NCI-H82 (cell line): ENCODE data around the gene DOC2A.

ENCODE experiments used
- DNase-seq: peaks from one replicate; lab custom pipeline; 2025; lab: John Stamatoyannopoulos, UW

The DOC2A gene

GRCh38 chr16:29989111-29989858 is 21.5 kb downstream of the DOC2A start:
- DNase-seq, result peak; percentile 47

- DNase-seq, result no peak
Measured at GRCh38 chr16:29988346-29989075, 22.3 kb downstream of the DOC2A start.

- no peak for DNase-seq
Measured at GRCh38 chr16:29987371-29988085, 23.3 kb downstream of the DOC2A start.

DNA sequence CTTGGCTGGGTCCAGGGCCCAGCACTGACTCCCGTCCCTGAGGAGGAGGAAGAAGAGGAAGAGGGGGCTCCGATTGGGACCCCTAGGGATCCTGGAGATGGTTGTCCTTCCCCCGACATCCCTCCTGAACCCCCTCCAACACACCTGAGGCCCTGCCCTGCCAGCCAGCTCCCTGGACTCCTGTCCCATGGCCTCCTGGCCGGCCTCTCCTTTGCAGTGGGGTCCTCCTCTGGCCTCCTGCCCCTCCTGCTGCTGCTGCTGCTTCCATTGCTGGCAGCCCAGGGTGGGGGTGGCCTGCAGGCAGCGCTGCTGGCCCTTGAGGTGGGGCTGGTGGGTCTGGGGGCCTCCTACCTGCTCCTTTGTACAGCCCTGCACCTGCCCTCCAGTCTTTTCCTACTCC is 23.9 kb downstream of the DOC2A start:
- DNase-seq, result no peak

DNA sequence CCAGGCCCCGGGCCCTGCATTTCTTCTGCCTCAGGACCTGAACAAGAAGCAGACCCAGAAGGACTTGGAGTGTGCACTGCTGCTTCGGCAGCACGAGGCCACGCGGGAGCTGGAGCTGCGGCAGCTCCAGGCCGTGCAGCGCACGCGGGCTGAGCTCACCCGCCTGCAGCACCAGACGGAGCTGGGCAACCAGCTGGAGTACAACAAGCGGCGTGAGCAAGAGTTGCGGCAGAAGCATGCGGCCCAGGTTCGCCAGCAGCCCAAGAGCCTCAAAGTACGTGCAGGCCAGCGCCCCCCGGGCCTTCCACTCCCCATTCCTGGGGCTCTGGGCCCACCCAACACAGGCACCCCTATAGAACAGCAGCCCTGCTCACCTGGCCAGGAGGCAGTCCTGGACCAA is 24.6 kb downstream of the DOC2A start:
- DNase-seq, result no peak

DNA sequence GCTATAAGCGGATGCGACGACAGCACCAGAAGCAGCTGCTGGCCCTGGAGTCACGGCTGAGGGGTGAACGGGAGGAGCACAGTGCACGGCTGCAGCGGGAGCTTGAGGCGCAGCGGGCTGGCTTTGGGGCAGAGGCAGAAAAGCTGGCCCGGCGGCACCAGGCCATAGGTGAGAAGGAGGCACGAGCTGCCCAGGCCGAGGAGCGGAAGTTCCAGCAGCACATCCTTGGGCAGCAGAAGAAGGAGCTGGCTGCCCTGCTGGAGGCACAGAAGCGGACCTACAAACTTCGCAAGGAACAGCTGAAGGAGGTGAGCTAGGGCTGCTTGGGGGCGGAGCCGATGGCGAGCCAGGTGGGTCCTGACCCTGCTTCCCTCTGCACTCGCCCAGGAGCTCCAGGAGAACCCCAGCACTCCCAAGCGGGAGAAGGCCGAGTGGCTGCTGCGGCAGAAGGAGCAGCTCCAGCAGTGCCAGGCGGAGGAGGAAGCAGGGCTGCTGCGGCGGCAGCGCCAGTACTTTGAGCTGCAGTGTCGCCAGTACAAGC is 25.5 kb downstream of the DOC2A start:
- DNase-seq, result no peak

DNA sequence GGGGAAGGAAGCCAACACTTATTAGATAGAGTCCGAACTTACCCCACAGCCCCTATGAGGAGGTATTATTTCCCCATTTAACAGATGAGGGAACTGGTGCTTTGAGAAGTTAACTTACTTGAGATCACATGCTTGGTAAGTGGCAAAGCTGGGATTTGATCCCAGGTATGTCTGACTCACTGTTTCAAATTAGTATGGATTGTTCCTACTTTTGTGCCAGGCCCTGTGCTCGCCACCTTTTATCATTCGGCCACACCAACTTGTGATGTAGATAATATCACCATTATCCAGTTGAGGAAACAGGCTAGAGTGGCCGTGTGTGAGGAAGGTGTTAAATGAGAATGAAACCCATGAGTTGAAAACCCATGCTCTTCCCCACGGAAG is 26.1 kb downstream of the DOC2A start:
- DNase-seq, result no peak

GRCh38 chr16:29984137-29984763 is 26.6 kb downstream of the DOC2A start:
- DNase-seq, result no peak

DNA sequence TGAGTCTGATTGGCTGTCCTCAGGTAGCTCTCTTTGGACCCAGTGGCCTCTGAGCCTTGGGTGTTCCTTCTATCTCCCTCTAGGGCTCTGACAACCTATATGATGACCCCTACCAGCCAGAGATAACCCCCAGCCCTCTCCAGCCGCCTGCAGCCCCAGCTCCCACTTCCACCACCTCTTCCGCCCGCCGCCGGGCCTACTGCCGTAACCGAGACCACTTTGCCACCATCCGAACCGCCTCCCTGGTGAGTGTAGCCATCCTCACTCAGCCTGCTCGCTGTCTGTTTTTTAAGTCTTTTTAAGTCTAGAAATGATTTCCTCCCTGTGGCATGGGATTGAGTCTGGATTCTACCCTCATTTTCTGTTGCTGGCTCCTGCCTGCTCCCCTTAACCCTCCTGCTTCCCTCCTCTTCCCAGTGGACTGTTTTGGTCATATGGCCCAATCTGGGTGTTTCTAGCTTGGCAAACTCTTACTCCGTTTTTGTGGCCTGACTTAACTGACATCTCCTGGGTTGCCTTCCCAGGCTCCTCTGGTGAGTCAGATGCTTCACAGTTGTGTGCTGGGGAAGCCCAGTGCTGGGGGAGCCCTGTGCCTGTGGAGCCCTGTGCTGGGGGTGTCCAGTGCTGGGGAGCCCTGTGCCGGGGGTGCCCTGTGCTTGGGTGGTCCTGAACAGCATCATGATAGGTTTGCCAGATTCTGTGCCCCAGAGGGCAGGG is 27.2 kb downstream of the DOC2A start:
- DNase-seq, result no peak

DNA sequence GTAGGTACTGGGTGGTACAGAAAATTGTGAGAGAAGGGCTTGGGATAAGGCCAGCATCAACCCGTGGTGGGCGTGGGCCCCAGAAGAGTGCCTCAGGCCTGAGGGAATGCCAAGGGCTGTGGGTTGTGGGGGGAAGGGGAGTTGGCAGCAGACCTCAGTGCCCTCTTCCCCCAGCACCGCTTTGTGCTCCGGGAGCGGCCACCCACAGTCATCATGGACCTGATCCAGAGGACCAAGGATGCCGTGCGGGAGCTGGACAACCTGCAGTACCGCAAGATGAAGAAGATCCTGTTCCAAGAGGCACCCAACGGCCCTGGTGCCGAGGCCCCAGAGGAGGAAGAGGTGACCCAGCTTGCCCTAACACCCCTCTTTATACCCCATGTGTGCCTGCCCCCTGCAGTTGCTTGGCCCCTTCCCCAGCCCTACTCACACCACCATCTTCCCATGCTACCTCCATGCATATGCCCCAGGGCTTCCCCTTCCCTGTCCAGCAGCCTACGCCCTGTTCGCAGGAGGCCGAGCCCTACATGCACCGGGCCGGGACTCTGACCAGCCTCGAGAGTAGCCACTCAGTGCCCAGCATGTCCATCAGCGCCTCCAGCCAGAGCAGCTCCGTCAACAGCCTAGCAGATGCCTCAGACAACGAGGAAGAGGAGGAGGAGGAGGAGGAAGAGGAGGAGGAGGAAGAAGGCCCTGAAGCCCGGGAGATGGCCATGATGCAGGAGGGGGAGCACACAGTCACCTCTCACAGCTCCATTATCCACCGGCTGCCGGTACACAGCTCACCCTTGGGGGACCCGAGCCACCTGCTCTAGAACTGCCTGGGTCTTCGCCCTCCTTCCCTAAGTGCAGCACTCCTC is 28.0 kb downstream of the DOC2A start:
- DNase-seq, result no peak

GRCh38 chr16:29978564-29979270 is 32.1 kb downstream of the DOC2A start:
- no peak for DNase-seq

DNA sequence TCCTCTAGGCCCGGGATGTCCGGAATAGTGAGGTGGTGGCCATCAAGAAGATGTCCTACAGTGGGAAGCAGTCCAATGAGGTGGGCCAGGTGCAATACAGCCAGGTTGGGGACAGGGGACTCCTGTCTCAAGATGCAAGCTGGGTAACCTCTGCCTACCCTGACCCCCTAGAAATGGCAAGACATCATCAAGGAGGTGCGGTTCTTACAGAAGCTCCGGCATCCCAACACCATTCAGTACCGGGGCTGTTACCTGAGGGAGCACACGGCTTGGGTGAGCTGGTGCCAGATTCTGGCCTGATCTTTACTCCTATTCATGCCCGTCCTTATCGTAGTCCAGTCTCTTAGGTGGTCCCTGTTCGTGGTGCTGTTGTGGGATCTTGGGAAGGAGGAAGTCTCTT is 32.7 kb downstream of the DOC2A start:
- no peak for DNase-seq

DNA sequence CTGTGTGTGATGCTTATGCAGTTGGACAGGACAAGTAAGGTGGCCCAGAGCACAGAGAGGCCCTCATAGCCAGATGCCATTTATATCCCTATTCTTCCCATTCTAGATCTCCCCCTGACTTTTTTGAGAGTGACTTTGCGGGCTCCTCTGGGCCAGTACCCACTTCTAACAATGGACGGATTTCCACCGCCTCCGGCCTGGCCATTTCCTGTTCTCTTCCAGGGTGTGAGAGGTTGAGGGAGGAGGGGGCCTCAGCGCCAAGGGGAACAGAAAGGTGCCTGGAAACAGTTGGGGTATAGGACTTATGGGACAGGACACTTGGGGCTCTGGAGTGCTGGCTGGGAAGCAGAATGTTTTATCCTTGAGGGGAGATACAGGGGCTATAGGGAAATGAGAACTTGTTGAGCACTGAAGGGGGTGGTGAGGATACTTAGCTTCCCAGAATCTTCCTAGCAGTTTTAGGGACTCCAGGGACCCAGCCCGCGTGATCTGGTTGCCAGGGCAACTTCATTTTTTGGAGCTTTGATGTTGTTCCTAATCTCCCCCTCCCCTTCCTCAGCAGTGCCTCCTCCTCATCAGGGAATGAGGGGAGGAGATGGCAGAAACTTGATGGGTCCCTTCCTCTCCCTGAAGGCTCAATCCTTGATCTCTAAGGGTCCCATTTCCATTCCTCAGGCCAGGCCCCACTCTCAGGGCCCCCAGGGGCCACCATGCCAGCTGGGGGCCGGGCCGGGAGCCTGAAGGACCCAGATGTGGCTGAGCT is 33.6 kb downstream of the DOC2A start:
- DNase-seq, result no peak

GRCh38 chr16:29975811-29976511 is 34.9 kb downstream of the DOC2A start:
- DNase-seq, result no peak

DNA sequence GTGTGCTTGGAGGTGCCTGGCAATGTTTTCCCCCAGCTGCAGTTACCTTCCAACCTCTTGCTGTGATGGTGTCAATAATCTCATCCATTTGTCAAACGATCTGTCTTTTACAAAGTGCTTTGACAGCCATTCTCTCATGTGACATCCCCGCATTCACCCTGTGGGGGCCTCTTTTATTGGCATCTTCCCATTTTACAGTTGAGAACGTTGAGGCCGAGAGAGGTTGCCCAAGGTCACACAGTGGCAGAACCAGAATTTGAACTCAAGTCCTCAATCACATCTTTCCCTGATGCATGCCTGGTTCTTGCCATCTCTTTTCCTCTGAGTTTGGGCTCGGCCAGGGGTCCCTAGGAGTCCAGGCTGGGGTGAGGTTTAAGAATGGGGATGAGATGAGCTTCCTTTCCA is 35.7 kb downstream of the DOC2A start:
- DNase-seq, result peak; percentile 40

DNA sequence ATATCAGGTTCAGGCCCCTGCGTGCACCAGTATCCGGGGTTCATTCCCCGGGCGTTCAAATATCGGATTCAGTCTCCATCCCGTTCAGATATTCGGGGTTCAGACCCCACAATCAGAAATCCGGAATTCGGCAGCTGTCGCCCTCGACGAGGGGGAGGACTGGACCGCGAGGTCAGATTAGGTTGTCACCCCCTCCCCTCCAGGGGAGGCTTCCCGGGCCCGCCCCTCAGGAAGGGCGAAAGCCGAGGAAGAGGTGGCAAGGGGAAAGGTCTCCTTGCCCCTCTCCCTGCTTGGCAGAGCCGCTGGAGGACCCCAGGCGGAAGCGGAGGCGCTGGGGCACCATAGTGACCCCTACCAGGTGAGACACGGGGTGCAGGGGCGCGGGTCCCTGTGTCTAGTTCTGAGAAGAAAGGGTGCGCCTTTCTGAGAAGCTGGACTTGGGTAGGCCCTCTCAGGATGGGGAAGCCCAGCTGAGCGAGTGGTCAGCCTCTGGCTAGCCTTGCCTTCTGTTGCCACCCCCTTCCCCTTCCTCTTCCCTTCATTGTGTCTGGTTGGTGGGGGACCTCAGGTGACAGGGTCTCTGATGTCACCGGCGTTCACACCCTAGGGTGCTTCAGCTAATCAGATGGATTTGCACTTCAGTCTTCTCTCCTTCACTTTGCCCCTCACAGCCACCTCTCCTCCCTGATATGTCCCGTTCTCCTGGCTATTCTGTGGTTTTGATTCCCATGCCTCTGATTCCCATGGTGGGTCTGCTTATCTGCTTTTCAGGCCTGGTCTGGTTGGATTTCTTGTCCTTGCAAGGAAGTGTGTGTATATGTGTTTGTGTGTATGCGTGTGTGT is 36.3 kb downstream of the DOC2A start:
- DNase-seq, result peak; percentile 39

DNA sequence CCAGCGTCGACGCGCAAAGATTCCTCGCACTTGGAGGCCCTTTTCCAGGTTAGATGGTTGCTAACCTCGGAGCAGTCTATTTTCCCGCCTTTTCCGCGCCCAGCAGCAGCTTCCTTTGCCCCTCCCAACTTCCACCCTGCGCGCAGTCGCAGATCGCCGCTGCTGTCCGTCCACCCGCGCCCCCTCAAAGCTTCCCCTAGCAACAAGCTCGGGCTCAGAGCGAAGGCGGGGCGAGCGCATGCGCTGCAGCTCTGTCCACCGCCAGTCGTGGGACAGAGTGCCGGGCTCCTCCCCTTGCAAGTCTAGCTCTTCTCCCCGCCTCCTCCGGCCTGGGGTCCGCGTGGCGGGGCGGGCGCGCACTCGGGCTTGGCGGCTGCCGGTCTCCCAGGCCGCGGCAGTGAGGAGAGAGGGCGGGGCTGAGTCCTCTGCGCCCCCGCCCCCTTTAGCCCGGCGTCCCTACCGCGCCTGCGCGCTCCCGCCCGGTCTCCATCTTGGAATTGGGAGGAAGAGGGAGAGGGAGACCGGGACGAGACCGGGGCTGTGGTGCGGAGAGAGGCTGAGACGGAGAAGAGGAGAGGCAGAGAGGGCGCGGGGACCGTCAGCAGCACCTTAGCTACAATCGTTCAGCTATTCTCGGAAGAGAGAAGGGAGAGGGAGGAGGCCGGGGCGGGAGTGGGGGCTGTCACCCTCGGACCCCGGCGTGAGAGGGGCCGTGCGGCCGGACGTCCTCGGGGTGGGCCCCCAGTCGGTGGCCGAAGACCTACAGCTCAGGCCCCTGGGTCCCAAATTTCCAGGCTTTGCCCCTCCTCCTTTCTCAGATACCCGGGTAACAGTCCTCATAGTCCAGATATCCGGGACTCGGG is 37.2 kb downstream of the DOC2A start, which contains the start of gene TAOK2:
TAOK2 (plus strand) TSS at position 485 of the 863 bp plus-strand sequence. CDS start 3,905 bp downstream, outside the sequence.
- DNase-seq, result peak; percentile 99
